PC-3 (cell line): ENCODE measurements around the gene RASSF4. TPM values are rescaled to one million over a fixed set of nuclear protein-coding genes. Genes with fewer than 3 reads are reported as not detected.

Source experiments
- ATAC-seq: fragments of 200-7000 bp; cut with Tn5 transposase; 2 replicates; pipeline ENCODE4 v1.9.1; 2020; ENCODE audit warnings: mild to moderate bottlenecking, moderate library complexity
- BruUV-seq: library from RNA; stranded (reverse); fragments of 400-500 nt; replicated peaks from 2 replicates; lab custom pipeline; 2021; lab: Mats Ljungman, UMichigan
- CTCF ChIA-PET: fragments of 300-600 bp; sonication (Branson Sonifier 250); formaldehyde crosslinking; loops from one replicate; lab custom pipeline; 2022; ENCODE audit warnings: antibody characterized with exemption; lab: Charles Lee
- POLR2A ChIA-PET: fragments of 300-600 bp; sonication (Branson Sonifier 250); formaldehyde crosslinking; loops from one replicate; lab custom pipeline; 2022; ENCODE audit warnings: antibody characterized with exemption; ENCODE audit not compliant: unreplicated experiment; lab: Charles Lee
- DNase-seq: peaks from one replicate; pipeline ENCODE4 v3.0.0-alpha.2; 2015
- H2AFZ ChIP-seq: fragments of 300-600 bp; sonication (generic); 2 replicates; pipeline ENCODE4 v1.6.0; 2016; ENCODE audit warnings: antibody characterized with exemption, low read length
- H3F3A ChIP-seq: fragments of 300-600 bp; sonication (generic); one replicate; pipeline ENCODE4 v1.6.0; 2017; ENCODE audit warnings: antibody characterized with exemption, low read length, control low read depth, mild to moderate bottlenecking; ENCODE audit not compliant: unreplicated experiment
- H3K27ac ChIP-seq: fragments of 300-600 bp; sonication (generic); 2 replicates; pipeline ENCODE4 v1.5.1; 2016; ENCODE audit warnings: mild to moderate bottlenecking, low read length
- H3K27me3 ChIP-seq: fragments of 300-600 bp; sonication (generic); 2 replicates; pipeline ENCODE4 v1.6.1; 2016; ENCODE audit warnings: low read length, mixed read lengths
- H3K36me3 ChIP-seq: fragments of 300-600 bp; sonication (generic); 2 replicates; pipeline ENCODE4 v1.6.1; 2016; ENCODE audit warnings: low read depth, mixed run types, low read length, mixed read lengths
- H3K4me1 ChIP-seq: fragments of 300-600 bp; sonication (generic); 2 replicates; pipeline ENCODE4 v1.5.1; 2016; ENCODE audit warnings: low read length; ENCODE audit not compliant: insufficient read depth
- H3K4me2 ChIP-seq: fragments of 300-600 bp; sonication (generic); 2 replicates; pipeline ENCODE4 v1.6.0; 2016; ENCODE audit warnings: low read length
- H3K4me3 ChIP-seq: fragments of 300-600 bp; sonication (generic); 2 replicates; pipeline ENCODE4 v1.5.1; 2016; ENCODE audit warnings: mild to moderate bottlenecking, low read length, mixed read lengths
- H3K79me2 ChIP-seq: fragments of 300-600 bp; sonication (generic); 2 replicates; pipeline ENCODE4 v1.6.1; 2017; ENCODE audit warnings: low read length, mixed read lengths
- H3K9ac ChIP-seq: fragments of 300-600 bp; sonication (generic); 2 replicates; pipeline ENCODE4 v1.6.0; 2016; ENCODE audit warnings: mild to moderate bottlenecking, low read length
- H3K9me2 ChIP-seq: fragments of 300-600 bp; sonication (generic); replicated peaks from 2 replicates; pipeline ENCODE4 v1.6.1; 2016; ENCODE audit warnings: mixed run types, low read length, mixed read lengths
- H3K9me3 ChIP-seq: fragments of 300-600 bp; sonication (generic); 2 replicates; pipeline ENCODE4 v1.6.1; 2016; ENCODE audit warnings: low read length, mixed read lengths
- H4K20me1 ChIP-seq: fragments of 300-600 bp; sonication (generic); 2 replicates; pipeline ENCODE4 v1.6.1; 2016; ENCODE audit warnings: low read length, mixed read lengths
- CTCF ChIP-seq: fragments of 300-600 bp; sonication (generic); conservative IDR thresholded peaks from 2 replicates; pipeline ENCODE4 v1.5.1; 2017; ENCODE audit warnings: antibody characterized with exemption, low read depth, mild to moderate bottlenecking, low read length
- EZH2 ChIP-seq: fragments of 300-600 bp; sonication (generic); IDR thresholded peaks from one replicate; pipeline ENCODE4 v1.6.1; 2017; ENCODE audit warnings: antibody characterized with exemption, mild to moderate bottlenecking, low read length; ENCODE audit not compliant: unreplicated experiment
- EZH2phosphoT487 ChIP-seq: fragments of 300-600 bp; sonication (generic); IDR thresholded peaks from 2 replicates; pipeline ENCODE4 v1.6.1; 2018; ENCODE audit warnings: mild to moderate bottlenecking, antibody characterized with exemption, low read length, borderline replicate concordance
- intact Hi-C: fragments of 100-400 bp; cut with micrococcal nuclease; formaldehyde crosslinking; loops from 2 replicates; pipeline ENCODE4 v1.9.0; 2023
- total RNA-seq: library from RNA; depleted of rRNA; stranded (reverse); fragments of >200 nt; gene quantifications from 2 replicates; pipeline ENCODE4 v1.2.3, GENCODE V29; 2014

RASSF4 gene
- total RNA-seq, 1 experiment from 2014 or later = 8.7 TPM

- ATAC-seq (no peak), DNase-seq (no peak)
- ChIA-PET CTCF (no interaction called here), POLR2A (no interaction called here)
- Histone ChIP-seq H3K27ac (no peak overlapping the region), H3K4me1 (no peaks in the 10 kb centered on the region), H3K4me3 (no peak overlapping the region), H3K9me2 (no peaks in the 10 kb centered on the region), H3K36me3 (no peaks in the 10 kb centered on the region), H3K27me3 (no peaks in the 10 kb centered on the region), H3F3A (no peaks in the 10 kb centered on the region), H2AFZ (no peak overlapping the region), H4K20me1 (no peaks in the 10 kb centered on the region), H3K79me2 (no peaks in the 10 kb centered on the region), H3K4me2 (no peak overlapping the region), H3K9me3 (no peaks in the 10 kb centered on the region), H3K9ac (no peak overlapping the region)
- intact Hi-C loops = no loop called here
- no TSS peak for BruUV-seq
- TF ChIP-seq EZH2 = no peak
- TF ChIP-seq CTCF = 0 out of 2 replicates have a peak, but pooled peaks have one; percentile 14
Measured at GRCh38 chr10:44990302-44990655, 30.7 kb downstream of the RASSF4 start.

DNA sequence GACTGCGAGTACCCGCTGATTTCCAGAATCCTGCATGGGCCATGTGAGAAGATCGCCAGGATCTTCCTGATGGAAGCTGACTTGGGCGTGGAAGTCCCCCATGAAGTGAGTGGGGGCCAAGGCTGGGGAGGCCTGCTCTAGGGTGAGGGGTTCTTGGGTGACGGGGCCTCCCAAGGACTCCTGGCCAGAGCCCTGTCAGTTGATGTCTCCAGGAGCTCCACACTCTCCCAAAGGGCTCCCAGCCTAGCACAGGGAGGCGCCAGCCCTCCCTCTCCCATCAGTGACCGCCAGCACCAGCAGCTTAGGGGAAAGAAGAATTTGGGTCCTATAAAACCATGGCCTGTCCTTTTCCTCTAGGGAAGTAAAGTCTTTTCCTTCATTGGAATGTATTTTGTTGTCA, 31.4 kb downstream of the RASSF4 start:
- TF ChIP-seq CTCF = no peak
- TF ChIP-seq EZH2 = no peak
- TF ChIP-seq EZH2phosphoT487 = no peak
- H3K9ac ChIP-seq = no peak overlapping the region
- H3K27me3 ChIP-seq = no peaks in the 10 kb centered on the region
- no TSS peak for BruUV-seq
- H3K79me2 ChIP-seq = no peaks in the 10 kb centered on the region
- H3K9me2 ChIP-seq = no peaks in the 10 kb centered on the region
- H3F3A ChIP-seq = no peaks in the 10 kb centered on the region
- H3K27ac ChIP-seq = no peak overlapping the region
- ATAC-seq (no peak), DNase-seq (no peak)
- CTCF ChIA-PET = no interaction called here
- no peaks in the 10 kb centered on the region for H3K4me1 ChIP-seq
- H3K4me2 ChIP-seq = no peak overlapping the region
- intact Hi-C loops = no loop called here
- H2AFZ ChIP-seq = no peak overlapping the region
- H3K4me3 ChIP-seq = no peak overlapping the region
- POLR2A ChIA-PET = no interaction called here
- H3K36me3 ChIP-seq = no peaks in the 10 kb centered on the region
- no peaks in the 10 kb centered on the region for H4K20me1 ChIP-seq
- H3K9me3 ChIP-seq = no peaks in the 10 kb centered on the region

DNA sequence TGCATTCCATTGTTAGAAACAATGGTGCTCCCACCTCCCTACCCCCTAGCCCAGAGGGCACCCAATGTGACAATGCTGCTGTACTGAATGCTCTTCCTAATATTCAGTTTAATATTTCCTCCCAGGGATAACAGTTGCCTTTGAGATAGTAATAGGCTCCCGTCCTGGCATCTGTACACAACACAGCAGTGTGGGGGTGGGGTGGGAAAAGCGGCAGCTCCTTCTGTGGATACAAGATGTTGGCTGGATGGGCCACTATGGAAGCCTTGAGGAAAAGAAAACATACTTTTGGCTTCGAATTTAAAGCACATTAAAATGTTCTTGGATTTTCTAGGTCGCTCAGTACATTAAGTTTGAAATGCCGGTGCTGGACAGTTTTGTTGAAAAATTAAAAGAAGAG, 32.0 kb downstream of the RASSF4 start:
- TF ChIP-seq EZH2 = no peak
- no peak for TF ChIP-seq CTCF
- no peak for TF ChIP-seq EZH2phosphoT487
- intact Hi-C loops = no loop called here

More for the DNA sequence above, 32.0 kb downstream of the RASSF4 start:
- no peak for DNase-seq
- Histone ChIP-seq H3K27me3 (no peaks in the 10 kb centered on the region), H3K79me2 (no peaks in the 10 kb centered on the region), H3K9me2 (no peaks in the 10 kb centered on the region), H3K4me3 (no peak overlapping the region), H3K36me3 (no peaks in the 10 kb centered on the region), H3K27ac (no peak overlapping the region), H4K20me1 (no peaks in the 10 kb centered on the region), H3F3A (no peaks in the 10 kb centered on the region), H3K4me2 (no peak overlapping the region), H3K4me1 (no peaks in the 10 kb centered on the region), H3K9me3 (no peaks in the 10 kb centered on the region), H3K9ac (no peak overlapping the region), H2AFZ (no peak overlapping the region)
- BruUV-seq = no TSS peak
- ChIA-PET POLR2A (no interaction called here), CTCF (no interaction called here)
- ATAC-seq = no peak
